ENCODE results near the gene PTPRT. TPM values are rescaled to one million over a fixed set of nuclear protein-coding genes. Genes with fewer than 3 reads are reported as not detected.

The PTPRT gene
- total RNA-seq, 1 experiment from 2014 or later = not detected

- no peak overlapping the region for H3K9ac ChIP-seq (ENCODE audit: low read length)
- H3K79me2 ChIP-seq (ENCODE audit: insufficient read depth, low read length) = no peaks in the 10 kb centered on the region
- no peak overlapping the region for H2AFZ ChIP-seq (ENCODE audit: low read depth, low read length, poor library complexity, severe bottlenecking)
- BruUV-seq (replicated peaks) = no TSS peak
- H3K4me1 ChIP-seq (ENCODE audit: control insufficient read depth in 1 of 2, insufficient read depth in 2 of 2, low read length in 2 of 2) = no peaks in the 10 kb centered on the region
- DNase-seq (ENCODE audit: low read depth, low spot score) (no peak), ATAC-seq (no peak)
- no peaks in the 10 kb centered on the region for H3K27me3 ChIP-seq (ENCODE audit: insufficient read depth, low read length)
- no peaks in the 10 kb centered on the region for H3K36me3 ChIP-seq (ENCODE audit: control insufficient read depth in 1 of 2, insufficient read depth in 2 of 2, low read length in 2 of 2)
- H3K9me3 ChIP-seq (ENCODE audit: control insufficient read depth in 1 of 2, insufficient read depth in 1 of 2, low read depth in 1 of 2, low read length in 2 of 2) = peaks cover 0 to 29% of the 10 kb centered on the region in 2 experiments; a peak in 2 of 4 replicates
- no peaks in the 10 kb centered on the region for H4K20me1 ChIP-seq (ENCODE audit: insufficient read depth)
- RAD21 ChIA-PET (ENCODE audit: low non-redundant PET in 1 of 2, low total read pairs in 2 of 2, uncharacterized antibody in 2 of 2, unreplicated experiment in 2 of 2) = no interaction called here
- H3K4me2 ChIP-seq (ENCODE audit: low read length) = no peak overlapping the region
- TF ChIP-seq FOSL1 (IDR thresholded peaks at IDR 0.05; ENCODE audit: low read depth) = no peak
- TF ChIP-seq POLR2AphosphoS5 (IDR thresholded peaks at IDR 0.05; ENCODE audit: low read depth, low read length) = no peak
- no peak for TF ChIP-seq YY1 (IDR thresholded peaks at IDR 0.05; ENCODE audit: extremely low read depth, insufficient replicate concordance, low read depth, low read length)
- no peak for TF ChIP-seq ZNF274 (IDR thresholded peaks at IDR 0.05; ENCODE audit: low read depth, low read length)
- no peak for TF ChIP-seq POLR2A (IDR thresholded peaks at IDR 0.05; ENCODE audit: borderline replicate concordance, extremely low read depth, insufficient read depth, insufficient read length)
- no peak for TF ChIP-seq EGR1 (IDR thresholded peaks at IDR 0.05; ENCODE audit: low read depth)
- TF ChIP-seq, protein P1, sequence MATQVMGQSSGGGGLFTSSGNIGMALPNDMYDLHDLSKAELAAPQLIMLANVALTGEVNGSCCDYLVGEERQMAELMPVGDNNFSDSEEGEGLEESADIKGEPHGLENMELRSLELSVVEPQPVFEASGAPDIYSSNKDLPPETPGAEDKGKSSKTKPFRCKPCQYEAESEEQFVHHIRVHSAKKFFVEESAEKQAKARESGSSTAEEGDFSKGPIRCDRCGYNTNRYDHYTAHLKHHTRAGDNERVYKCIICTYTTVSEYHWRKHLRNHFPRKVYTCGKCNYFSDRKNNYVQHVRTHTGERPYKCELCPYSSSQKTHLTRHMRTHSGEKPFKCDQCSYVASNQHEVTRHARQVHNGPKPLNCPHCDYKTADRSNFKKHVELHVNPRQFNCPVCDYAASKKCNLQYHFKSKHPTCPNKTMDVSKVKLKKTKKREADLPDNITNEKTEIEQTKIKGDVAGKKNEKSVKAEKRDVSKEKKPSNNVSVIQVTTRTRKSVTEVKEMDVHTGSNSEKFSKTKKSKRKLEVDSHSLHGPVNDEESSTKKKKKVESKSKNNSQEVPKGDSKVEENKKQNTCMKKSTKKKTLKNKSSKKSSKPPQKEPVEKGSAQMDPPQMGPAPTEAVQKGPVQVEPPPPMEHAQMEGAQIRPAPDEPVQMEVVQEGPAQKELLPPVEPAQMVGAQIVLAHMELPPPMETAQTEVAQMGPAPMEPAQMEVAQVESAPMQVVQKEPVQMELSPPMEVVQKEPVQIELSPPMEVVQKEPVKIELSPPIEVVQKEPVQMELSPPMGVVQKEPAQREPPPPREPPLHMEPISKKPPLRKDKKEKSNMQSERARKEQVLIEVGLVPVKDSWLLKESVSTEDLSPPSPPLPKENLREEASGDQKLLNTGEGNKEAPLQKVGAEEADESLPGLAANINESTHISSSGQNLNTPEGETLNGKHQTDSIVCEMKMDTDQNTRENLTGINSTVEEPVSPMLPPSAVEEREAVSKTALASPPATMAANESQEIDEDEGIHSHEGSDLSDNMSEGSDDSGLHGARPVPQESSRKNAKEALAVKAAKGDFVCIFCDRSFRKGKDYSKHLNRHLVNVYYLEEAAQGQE (IDR thresholded peaks at IDR 0.05; ENCODE audit: low read depth) = no peak
- TF ChIP-seq, protein P2, sequence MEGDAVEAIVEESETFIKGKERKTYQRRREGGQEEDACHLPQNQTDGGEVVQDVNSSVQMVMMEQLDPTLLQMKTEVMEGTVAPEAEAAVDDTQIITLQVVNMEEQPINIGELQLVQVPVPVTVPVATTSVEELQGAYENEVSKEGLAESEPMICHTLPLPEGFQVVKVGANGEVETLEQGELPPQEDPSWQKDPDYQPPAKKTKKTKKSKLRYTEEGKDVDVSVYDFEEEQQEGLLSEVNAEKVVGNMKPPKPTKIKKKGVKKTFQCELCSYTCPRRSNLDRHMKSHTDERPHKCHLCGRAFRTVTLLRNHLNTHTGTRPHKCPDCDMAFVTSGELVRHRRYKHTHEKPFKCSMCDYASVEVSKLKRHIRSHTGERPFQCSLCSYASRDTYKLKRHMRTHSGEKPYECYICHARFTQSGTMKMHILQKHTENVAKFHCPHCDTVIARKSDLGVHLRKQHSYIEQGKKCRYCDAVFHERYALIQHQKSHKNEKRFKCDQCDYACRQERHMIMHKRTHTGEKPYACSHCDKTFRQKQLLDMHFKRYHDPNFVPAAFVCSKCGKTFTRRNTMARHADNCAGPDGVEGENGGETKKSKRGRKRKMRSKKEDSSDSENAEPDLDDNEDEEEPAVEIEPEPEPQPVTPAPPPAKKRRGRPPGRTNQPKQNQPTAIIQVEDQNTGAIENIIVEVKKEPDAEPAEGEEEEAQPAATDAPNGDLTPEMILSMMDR (IDR thresholded peaks at IDR 0.05 in 2 of 3, conservative IDR thresholded peaks at IDR 0.05 in 1 of 3; ENCODE audit: borderline replicate concordance in 1 of 3, insufficient read depth in 1 of 3, low read depth in 2 of 3, low read length in 2 of 3) = no peak
- TF ChIP-seq JUND (IDR thresholded peaks at IDR 0.05) = no peak
- no peak for TF ChIP-seq SRF (IDR thresholded peaks at IDR 0.05; ENCODE audit: low read depth)
- no peak for TF ChIP-seq SIN3A (IDR thresholded peaks at IDR 0.05; ENCODE audit: low read depth)
- TF ChIP-seq, protein P3, sequence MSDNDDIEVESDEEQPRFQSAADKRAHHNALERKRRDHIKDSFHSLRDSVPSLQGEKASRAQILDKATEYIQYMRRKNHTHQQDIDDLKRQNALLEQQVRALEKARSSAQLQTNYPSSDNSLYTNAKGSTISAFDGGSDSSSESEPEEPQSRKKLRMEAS (IDR thresholded peaks at IDR 0.05) = no peak
- TF ChIP-seq TCF7L2 (IDR thresholded peaks at IDR 0.05; ENCODE audit: borderline replicate concordance, extremely low read depth, insufficient read depth, insufficient read length) = no peak
- TF ChIP-seq ZBTB33 (IDR thresholded peaks at IDR 0.05; ENCODE audit: extremely low read depth, insufficient replicate concordance, low read length) = no peak
- no peak for TF ChIP-seq CBX3 (IDR thresholded peaks at IDR 0.05; ENCODE audit: low read depth)
- H3K27ac ChIP-seq (ENCODE audit: low read depth, low read length) = no peak overlapping the region
- H3K4me3 ChIP-seq (replicated peaks in 1 of 2; ENCODE audit: low read depth in 1 of 2, low read length in 2 of 2) = no peak overlapping the region
- intact Hi-C loops (cut with micrococcal nuclease) = no loop called here
- POLR2A ChIA-PET = no interaction called here
- H3K9me2 ChIP-seq (ENCODE audit: insufficient read depth) = no peaks in the 10 kb centered on the region
- CTCF ChIA-PET = no interaction called here
These were observed 917.2 kb downstream of the PTPRT start for GRCh38 chr20:42272516-42272915.

All from HCT116 (cell line).